Fibroblast of villous mesenchyme (primary cell): ENCODE measurements around the gene CNEP1R1. TPM values are rescaled to one million over a fixed set of nuclear protein-coding genes. Genes with fewer than 3 reads are reported as not detected.

Experiments
- DNase-seq: peaks from one replicate; pipeline ENCODE4 v3.0.0-alpha.2; 2010; ENCODE audit warnings: low read depth
- H3K4me3 ChIP-seq: 2 replicates; pipeline ENCODE4 v1.5.1; 2011; ENCODE audit warnings: low read depth, mild to moderate bottlenecking, low read length
- CTCF ChIP-seq: IDR thresholded peaks from 2 replicates; pipeline ENCODE4 v1.5.1; 2012; ENCODE audit warnings: low read depth, mild to moderate bottlenecking, low read length; ENCODE audit not compliant: insufficient read depth
- total RNA-seq: library from RNA; depleted of rRNA; stranded (reverse); fragments of >200 nt; gene quantifications from 2 replicates; pipeline ENCODE4 v1.2.3, GENCODE V29; 2012

CNEP1R1 gene
- total RNA-seq, 1 donor: 44.5 TPM

- DNase-seq: peak; percentile 22
- no peak overlapping the region for H3K4me3 ChIP-seq
- TF ChIP-seq CTCF: no peak
Observed at GRCh38 chr16:50050802-50051201, 25.8 kb downstream of the CNEP1R1 start.

DNA sequence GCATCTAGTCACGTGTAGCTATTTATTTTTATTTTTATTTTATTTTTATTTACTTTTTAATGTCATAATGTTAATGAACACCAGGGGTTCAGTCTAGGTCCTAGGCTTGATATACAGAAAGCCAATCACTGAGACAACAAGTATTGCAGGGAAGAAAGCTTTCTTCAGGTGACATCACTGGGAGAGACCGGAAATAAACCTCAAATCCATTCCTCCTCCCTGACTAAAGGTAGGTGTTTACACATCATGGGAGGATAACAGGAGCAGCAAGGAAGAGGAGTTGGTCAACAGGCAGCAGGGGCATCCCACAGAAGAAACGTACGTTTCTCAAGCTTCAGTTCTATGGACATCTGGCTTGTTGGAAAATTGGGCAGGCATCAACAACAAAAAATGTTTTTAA lies 31.2 kb downstream of the CNEP1R1 start:
- no peak for TF ChIP-seq CTCF
- no peak overlapping the region for H3K4me3 ChIP-seq
- DNase-seq: no peak

DNA sequence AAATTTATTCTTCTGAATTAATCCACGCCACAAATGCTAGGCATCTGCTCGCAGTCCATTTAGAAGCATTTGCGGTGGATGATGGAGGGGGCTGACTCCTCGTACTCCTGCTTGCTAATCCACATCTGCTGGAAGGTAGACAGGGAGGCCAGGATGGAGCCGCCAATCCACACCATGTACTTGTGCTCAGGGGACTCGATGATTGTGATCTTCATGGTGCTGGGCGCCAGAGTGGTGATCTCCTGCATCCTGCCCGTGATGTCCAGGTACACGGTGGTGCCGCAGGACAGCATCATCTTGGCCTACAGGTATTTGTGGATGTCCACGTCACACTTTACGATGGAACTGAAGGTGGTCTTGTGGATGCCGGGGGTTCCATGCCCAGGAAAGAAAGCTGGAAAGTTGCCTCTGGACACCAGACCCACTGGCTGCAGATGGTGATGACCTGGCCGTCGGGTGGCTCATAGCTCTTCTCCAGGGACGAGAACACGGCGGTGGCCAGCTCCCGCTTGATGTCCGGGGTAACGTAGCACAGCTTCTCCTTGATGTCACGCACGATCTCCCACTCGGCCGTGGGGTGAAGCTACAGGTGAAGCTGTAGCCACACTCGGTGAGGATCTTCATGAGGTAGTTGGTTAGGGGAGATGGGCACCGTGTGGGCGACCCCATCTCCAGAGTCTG lies 33.2 kb downstream of the CNEP1R1 start:
- no peak for DNase-seq
- no peak overlapping the region for H3K4me3 ChIP-seq
- TF ChIP-seq CTCF: no peak

- DNase-seq: no peak
- TF ChIP-seq CTCF: no peak
- H3K4me3 ChIP-seq: no peak overlapping the region
Observed at GRCh38 chr16:50059111-50059510, 34.1 kb downstream of the CNEP1R1 start.

GRCh38 chr16:50059669-50060068 lies 34.6 kb downstream of the CNEP1R1 start:
- no peak for TF ChIP-seq CTCF
- DNase-seq: no peak

GRCh38 chr16:50061326-50061725 lies 36.3 kb downstream of the CNEP1R1 start:
- TF ChIP-seq CTCF: no peak

More at GRCh38 chr16:50059669-50060068, 34.6 kb downstream of the CNEP1R1 start:
- no peak overlapping the region for H3K4me3 ChIP-seq

GRCh38 chr16:50065241-50065623 lies 40.2 kb downstream of the CNEP1R1 start:
- no peak for DNase-seq
- TF ChIP-seq CTCF: no peak
- H3K4me3 ChIP-seq: peak overlapping the region; percentile 99

More at GRCh38 chr16:50061326-50061725, 36.3 kb downstream of the CNEP1R1 start:
- H3K4me3 ChIP-seq: no peak overlapping the region
- no peak for DNase-seq
